ENCODE measurements around the gene ATG13.

- TF ChIP-seq POLR2A (IDR thresholded peaks at IDR 0.05) (no peak), CTCF (IDR thresholded peaks at IDR 0.05) (no peak)
Measured at GRCh38 chr11:46668480-46669085, 51.2 kb downstream of the ATG13 start.
